SK-N-SH treated with all-trans-retinoic acid at 6 μM for 48 hours (cell line): ENCODE results near the gene CACNA1B.
"Not testable (repeated sequence)": the region's sequence is repeated elsewhere in the genome, so short reads cannot be mapped to it uniquely, and the experiment has no call there.

ENCODE experiments used
- CREB5 ChIP-seq: fragments of 250-450 bp; sonication (Bioruptor Pico); IDR thresholded peaks from 2 replicates; pipeline ENCODE4 v1.5.1; 2020; ENCODE audit warnings: low read depth, mild to moderate bottlenecking, moderate library complexity
- CSDC2 ChIP-seq: fragments of 250-450 bp; sonication (Bioruptor Pico); IDR thresholded peaks from 2 replicates; pipeline ENCODE4 v1.5.0; 2020; ENCODE audit warnings: mild to moderate bottlenecking, moderate library complexity
- CSRNP3 ChIP-seq: fragments of 250-450 bp; sonication (Bioruptor Pico); IDR thresholded peaks from 2 replicates; pipeline ENCODE4 v1.5.1; 2021; ENCODE audit warnings: mild to moderate bottlenecking, moderate library complexity
- ISL1 ChIP-seq: fragments of 250-450 bp; sonication (Bioruptor Pico); IDR thresholded peaks from 2 replicates; pipeline ENCODE4 v2.1.2; 2022; ENCODE audit warnings: mild to moderate bottlenecking, moderate library complexity
- OSR1 ChIP-seq: fragments of 250-450 bp; sonication (Bioruptor Pico); IDR thresholded peaks from 2 replicates; pipeline ENCODE4 v1.8.0; 2022; ENCODE audit warnings: moderate library complexity, mild to moderate bottlenecking, inconsistent platforms
- PATZ1 ChIP-seq: fragments of 250-450 bp; sonication (Bioruptor Pico); IDR thresholded peaks from 2 replicates; pipeline ENCODE4 v1.8.0; 2020; ENCODE audit warnings: mild to moderate bottlenecking, moderate library complexity, borderline replicate concordance
- PPARA ChIP-seq: fragments of 250-450 bp; sonication (Bioruptor Pico); IDR thresholded peaks from 2 replicates; pipeline ENCODE4 v1.5.0; 2020; ENCODE audit warnings: mild to moderate bottlenecking, borderline replicate concordance
- RARB ChIP-seq: fragments of 250-450 bp; sonication (Bioruptor Pico); IDR thresholded peaks from 2 replicates; pipeline ENCODE4 v1.8.0; 2021; ENCODE audit warnings: mild to moderate bottlenecking, moderate library complexity
- TSHZ2 ChIP-seq: fragments of 250-450 bp; sonication (Bioruptor Pico); IDR thresholded peaks from 2 replicates; pipeline ENCODE4 v1.5.0; 2020; ENCODE audit warnings: mild to moderate bottlenecking, moderate library complexity
- ZFP3 ChIP-seq: fragments of 250-450 bp; sonication (Bioruptor Pico); IDR thresholded peaks from 2 replicates; pipeline ENCODE4 v1.5.0; 2020; ENCODE audit warnings: mild to moderate bottlenecking, moderate library complexity
- ZFP30 ChIP-seq: fragments of 450-650 bp; formaldehyde crosslinking; IDR thresholded peaks from 2 replicates; pipeline ENCODE4 v1.5.0; 2022; ENCODE audit warnings: mild to moderate bottlenecking, moderate library complexity
- ZNF565 ChIP-seq: fragments of 450-650 bp; formaldehyde crosslinking; conservative IDR thresholded peaks from 2 replicates; pipeline ENCODE4 v1.5.0; 2020; ENCODE audit warnings: low read depth, mild to moderate bottlenecking, moderate library complexity
- ZNF70 ChIP-seq: fragments of 450-650 bp; formaldehyde crosslinking; IDR thresholded peaks from 2 replicates; pipeline ENCODE4 v1.5.0; 2020; ENCODE audit warnings: mild to moderate bottlenecking, moderate library complexity
- TF ChIP-seq, protein P1 (sequence below): fragments of 250-450 bp; sonication (Bioruptor Pico); IDR thresholded peaks from 2 replicates; pipeline ENCODE4 v1.8.0; 2021; ENCODE audit warnings: low read depth, mild to moderate bottlenecking, moderate library complexity, borderline replicate concordance

GRCh38 chr9:137885121-137885520 is 7.5 kb downstream of the CACNA1B start:
- TF ChIP-seq CSRNP3 (CRISPR knock-in tag); CSDC2; PATZ1 (CRISPR knock-in tag); RARB; OSR1 (CRISPR knock-in tag); ZNF70; ZFP3 (CRISPR knock-in tag); CREB5 (CRISPR knock-in tag); PPARA (CRISPR knock-in tag); TSHZ2 (CRISPR knock-in tag); ZFP30 (CRISPR knock-in tag); ZNF565 (CRISPR knock-in tag); ISL1 (CRISPR knock-in tag): not testable (repeated sequence)
- TF ChIP-seq, protein P1, sequence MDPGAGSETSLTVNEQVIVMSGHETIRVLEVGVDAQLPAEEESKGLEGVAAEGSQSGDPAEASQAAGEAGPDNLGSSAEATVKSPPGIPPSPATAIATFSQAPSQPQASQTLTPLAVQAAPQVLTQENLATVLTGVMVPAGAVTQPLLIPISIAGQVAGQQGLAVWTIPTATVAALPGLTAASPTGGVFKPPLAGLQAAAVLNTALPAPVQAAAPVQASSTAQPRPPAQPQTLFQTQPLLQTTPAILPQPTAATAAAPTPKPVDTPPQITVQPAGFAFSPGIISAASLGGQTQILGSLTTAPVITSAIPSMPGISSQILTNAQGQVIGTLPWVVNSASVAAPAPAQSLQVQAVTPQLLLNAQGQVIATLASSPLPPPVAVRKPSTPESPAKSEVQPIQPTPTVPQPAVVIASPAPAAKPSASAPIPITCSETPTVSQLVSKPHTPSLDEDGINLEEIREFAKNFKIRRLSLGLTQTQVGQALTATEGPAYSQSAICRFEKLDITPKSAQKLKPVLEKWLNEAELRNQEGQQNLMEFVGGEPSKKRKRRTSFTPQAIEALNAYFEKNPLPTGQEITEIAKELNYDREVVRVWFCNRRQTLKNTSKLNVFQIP (CRISPR knock-in tag) = not testable (repeated sequence)
